ENCODE data around the gene SEPSECS.

- TF ChIP-seq CTCF (IDR thresholded peaks at IDR 0.05) = no peak
- no peak for TF ChIP-seq POLR2A (IDR thresholded peaks at IDR 0.05)
Observed at GRCh38 chr4:25080571-25080970, 79.7 kb downstream of the SEPSECS start.
